WERI-Rb-1 (cell line): ENCODE data around the gene ZSWIM6.
A peak's percentile ranks its signal among the peaks of the same experiment; 100 is the strongest.

ENCODE experiments used
- DNase-seq: peaks from one replicate; pipeline ENCODE4 v3.0.0-alpha.2; 2020
- H3K27ac ChIP-seq: fragments of 250-450 bp; sonication (Bioruptor Pico); 2 replicates; pipeline ENCODE4 v1.5.1; 2020; ENCODE audit warnings: mild to moderate bottlenecking, moderate library complexity
- H3K27me3 ChIP-seq: fragments of 250-450 bp; sonication (Bioruptor Pico); 2 replicates; pipeline ENCODE4 v1.5.1; 2021; ENCODE audit warnings: mild to moderate bottlenecking, low read depth, moderate library complexity; ENCODE audit not compliant: insufficient read depth, severe bottlenecking
- H3K36me3 ChIP-seq: fragments of 250-450 bp; sonication (Bioruptor Pico); 2 replicates; pipeline ENCODE4 v1.5.1; 2020; ENCODE audit warnings: mild to moderate bottlenecking, moderate library complexity
- H3K4me3 ChIP-seq: 2 replicates; pipeline ENCODE4 v1.5.1; 2011; ENCODE audit warnings: low read depth, mild to moderate bottlenecking, control low read depth, low read length
- H3K9me3 ChIP-seq: fragments of 250-450 bp; sonication (Bioruptor Pico); 2 replicates; pipeline ENCODE4 v1.5.1; 2021; ENCODE audit warnings: mild to moderate bottlenecking, moderate library complexity; ENCODE audit not compliant: severe bottlenecking
- TF ChIP-seq, protein P1 (sequence below): IDR thresholded peaks from 2 replicates; pipeline ENCODE4 v1.5.1; 2011; ENCODE audit warnings: low read depth, mild to moderate bottlenecking, control low read depth, inconsistent platforms, low read length

ZSWIM6 gene

GRCh38 chr5:61352612-61353156 is 20.6 kb downstream of the ZSWIM6 start:
- Histone ChIP-seq H3K36me3 (no peaks in the 10 kb centered on the region), H3K9me3 (no peaks in the 10 kb centered on the region), H3K4me3 (no peak overlapping the region), H3K27ac (no peak overlapping the region), H3K27me3 (no peaks in the 10 kb centered on the region)
- TF ChIP-seq, protein P1, sequence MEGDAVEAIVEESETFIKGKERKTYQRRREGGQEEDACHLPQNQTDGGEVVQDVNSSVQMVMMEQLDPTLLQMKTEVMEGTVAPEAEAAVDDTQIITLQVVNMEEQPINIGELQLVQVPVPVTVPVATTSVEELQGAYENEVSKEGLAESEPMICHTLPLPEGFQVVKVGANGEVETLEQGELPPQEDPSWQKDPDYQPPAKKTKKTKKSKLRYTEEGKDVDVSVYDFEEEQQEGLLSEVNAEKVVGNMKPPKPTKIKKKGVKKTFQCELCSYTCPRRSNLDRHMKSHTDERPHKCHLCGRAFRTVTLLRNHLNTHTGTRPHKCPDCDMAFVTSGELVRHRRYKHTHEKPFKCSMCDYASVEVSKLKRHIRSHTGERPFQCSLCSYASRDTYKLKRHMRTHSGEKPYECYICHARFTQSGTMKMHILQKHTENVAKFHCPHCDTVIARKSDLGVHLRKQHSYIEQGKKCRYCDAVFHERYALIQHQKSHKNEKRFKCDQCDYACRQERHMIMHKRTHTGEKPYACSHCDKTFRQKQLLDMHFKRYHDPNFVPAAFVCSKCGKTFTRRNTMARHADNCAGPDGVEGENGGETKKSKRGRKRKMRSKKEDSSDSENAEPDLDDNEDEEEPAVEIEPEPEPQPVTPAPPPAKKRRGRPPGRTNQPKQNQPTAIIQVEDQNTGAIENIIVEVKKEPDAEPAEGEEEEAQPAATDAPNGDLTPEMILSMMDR, result no peak
- no peak for DNase-seq

DNA sequence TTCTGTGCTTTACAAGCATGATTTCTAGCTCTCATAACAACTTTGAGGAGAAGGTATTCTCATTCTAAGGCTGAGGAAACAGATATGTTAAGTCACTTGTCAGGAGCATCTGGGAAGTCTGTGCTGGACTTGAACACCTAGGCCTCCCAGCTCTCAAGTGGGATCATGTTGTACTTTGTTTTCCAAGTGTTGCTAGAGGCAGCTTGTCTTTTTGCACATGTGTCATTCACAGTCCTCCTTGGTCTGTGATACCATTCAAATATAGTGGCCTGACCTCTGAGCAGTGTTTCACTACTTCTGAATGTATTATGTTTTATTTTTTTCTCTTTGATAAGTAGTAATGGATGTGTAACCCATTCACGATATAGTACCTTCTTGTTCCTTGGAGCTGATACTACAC is 21.2 kb downstream of the ZSWIM6 start:
- Histone ChIP-seq H3K27me3 (no peaks in the 10 kb centered on the region), H3K9me3 (no peaks in the 10 kb centered on the region), H3K27ac (no peak overlapping the region), H3K36me3 (no peaks in the 10 kb centered on the region), H3K4me3 (no peak overlapping the region)
- no peak for DNase-seq
- TF ChIP-seq, protein P1, result no peak

GRCh38 chr5:61354199-61354598 is 22.1 kb downstream of the ZSWIM6 start:
- Histone ChIP-seq H3K4me3 (no peak overlapping the region), H3K36me3 (no peaks in the 10 kb centered on the region), H3K27ac (no peak overlapping the region), H3K9me3 (no peaks in the 10 kb centered on the region), H3K27me3 (no peaks in the 10 kb centered on the region)
- TF ChIP-seq, protein P1, result no peak
- DNase-seq, result no peak

DNA sequence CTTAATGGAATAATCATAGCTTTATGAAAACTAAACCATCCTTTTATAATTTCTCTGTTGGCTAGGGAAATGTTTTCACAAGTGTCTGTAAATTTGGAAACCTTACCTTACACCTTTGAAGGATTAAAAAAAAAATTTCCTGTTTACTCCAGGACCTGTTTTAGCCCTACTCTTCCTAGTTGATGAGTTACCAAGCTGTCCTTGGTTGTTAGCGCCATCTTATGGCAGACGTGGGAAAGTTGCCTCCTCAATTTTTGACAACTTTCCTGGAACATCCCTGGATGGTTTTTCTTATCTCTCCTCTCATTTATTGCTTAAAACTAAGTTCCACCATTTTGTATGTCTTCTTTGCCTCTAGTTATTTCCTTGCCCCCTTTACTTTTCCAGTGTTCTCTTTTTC is 25.7 kb downstream of the ZSWIM6 start:
- Histone ChIP-seq H3K4me3 (no peak overlapping the region), H3K27ac (no peak overlapping the region), H3K27me3 (no peaks in the 10 kb centered on the region), H3K36me3 (no peaks in the 10 kb centered on the region), H3K9me3 (no peaks in the 10 kb centered on the region)
- TF ChIP-seq, protein P1, result peak; percentile 63
- peak; percentile 26 for DNase-seq

- no peak overlapping the region for H3K4me3 ChIP-seq
- no peaks in the 10 kb centered on the region for H3K9me3 ChIP-seq
- DNase-seq, result peak; percentile 12
- TF ChIP-seq, protein P1, result peak; percentile 25; the same call in 1 of the 2 replicates
- H3K27ac ChIP-seq, result no peak overlapping the region
- H3K36me3 ChIP-seq, result no peaks in the 10 kb centered on the region
- H3K27me3 ChIP-seq, result no peaks in the 10 kb centered on the region
Observed at GRCh38 chr5:61362796-61363368, 30.8 kb downstream of the ZSWIM6 start.
